HG02970 (cell line): ENCODE measurements around the gene POMGNT1.

ENCODE experiments used
- ATAC-seq: cut with Tn5 transposase; IDR thresholded peaks from one replicate; pipeline ENCODE4 v1.9.1; 2021; ENCODE audit warnings: mild to moderate bottlenecking, moderate library complexity, moderate number of reproducible peaks; ENCODE audit not compliant: unreplicated experiment, low FRiP score

Gene POMGNT1

DNA sequence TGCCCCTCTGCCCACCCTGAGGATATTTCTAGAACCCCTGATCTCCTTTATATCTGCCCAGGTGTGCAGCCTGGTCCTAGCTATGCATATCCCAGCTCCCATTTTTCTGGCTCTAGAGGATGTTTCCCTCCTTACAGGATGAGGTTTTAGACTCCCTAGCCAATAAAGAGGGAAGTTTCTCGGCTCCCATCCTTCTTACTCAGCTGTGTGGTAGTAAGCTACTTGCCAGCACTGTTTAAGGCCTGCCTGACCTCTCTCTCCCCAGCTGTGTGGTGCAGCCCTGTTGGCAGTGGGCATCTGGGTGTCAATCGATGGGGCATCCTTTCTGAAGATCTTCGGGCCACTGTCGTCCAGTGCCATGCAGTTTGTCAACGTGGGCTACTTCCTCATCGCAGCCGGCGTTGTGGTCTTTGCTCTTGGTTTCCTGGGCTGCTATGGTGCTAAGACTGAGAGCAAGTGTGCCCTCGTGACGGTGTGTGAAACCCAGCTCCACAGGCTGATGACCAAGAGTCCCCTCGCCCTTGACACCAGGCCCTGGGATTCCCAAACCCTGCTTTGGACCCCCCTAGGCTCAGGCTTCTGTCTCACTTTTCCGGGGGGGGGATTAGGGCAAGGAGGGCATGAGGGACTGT is 14.2 kb downstream of the POMGNT1 start:
- ATAC-seq = no peak

DNA sequence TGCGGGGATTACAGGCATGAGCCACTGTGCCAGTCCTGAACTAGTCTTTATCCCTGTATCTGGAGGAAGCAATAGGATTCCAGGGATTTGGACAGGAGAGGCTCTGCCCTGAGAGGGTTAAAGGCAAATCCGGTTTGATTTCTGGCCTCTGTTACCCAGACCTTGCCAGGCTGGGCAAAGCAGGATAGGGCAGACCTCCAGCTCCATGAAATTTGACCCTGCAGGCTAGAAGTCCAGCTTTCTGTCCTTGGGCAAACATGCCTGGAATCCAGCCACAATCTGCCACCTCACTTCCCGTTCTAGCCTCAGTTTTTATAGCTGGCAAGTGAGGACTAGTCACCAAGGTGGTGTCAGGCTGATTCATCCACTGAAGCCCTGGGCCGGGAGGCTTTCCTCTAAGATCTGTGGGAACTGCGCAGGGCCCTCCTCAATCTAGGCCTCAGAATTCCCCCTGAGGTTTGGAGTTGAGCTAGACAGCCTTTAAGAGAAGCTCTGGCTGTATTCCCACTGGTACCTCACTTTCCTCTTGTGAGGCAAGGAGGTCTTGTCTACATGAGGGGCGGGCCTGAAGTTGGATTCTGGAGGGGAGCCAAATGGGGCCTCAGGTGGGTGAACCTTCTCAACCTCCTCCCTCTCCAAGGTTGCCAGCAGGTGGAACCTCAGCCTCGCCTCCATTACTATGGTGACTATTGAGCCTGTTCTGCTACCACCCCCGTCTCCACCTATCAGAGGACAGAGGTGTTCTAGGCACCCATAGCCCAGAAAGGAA is 15.0 kb downstream of the POMGNT1 start:
- no peak for ATAC-seq

DNA sequence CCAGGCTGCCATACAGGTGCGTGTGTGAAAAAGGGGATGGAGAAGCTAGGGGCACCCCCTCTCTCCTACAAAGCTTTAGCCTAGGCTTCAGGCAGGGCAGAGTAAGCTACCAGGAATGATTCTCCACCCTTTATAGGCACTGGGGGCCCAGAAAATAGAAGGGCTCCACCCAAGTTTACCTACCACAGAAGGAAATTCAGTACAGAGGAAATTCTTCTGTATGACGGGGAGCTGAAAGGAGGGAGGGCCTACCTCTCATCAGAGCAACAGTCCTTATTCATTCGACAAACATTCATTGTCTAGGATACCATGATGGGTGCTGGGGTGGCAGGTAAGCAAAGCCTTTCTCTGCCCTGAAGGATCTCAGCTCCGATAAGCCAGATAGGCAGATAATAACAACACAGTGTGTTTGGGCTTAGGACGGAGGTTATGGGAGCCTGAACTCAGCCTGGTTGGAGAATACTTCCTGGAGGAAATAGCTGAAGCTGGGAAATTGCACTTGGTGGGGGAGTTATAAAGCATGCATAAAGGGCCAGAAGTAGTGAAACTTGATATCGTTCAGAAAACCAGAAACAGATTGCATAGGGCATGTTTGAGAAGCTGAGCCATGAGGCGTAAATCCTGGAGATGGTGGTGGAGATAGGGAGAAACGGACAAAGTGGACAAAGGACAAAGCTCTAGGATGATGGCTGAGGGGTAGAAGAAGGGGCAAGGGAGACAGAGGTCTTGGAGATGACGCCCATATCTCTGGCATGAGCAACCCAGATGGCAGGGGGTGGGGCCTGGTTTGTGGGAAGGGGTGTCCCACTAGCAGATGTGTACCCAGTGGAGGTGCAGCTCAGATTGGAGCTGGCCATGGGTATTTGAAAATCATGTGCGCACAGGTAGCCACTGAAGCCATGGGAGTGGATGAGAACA is 16.6 kb downstream of the POMGNT1 start:
- ATAC-seq = no peak

DNA sequence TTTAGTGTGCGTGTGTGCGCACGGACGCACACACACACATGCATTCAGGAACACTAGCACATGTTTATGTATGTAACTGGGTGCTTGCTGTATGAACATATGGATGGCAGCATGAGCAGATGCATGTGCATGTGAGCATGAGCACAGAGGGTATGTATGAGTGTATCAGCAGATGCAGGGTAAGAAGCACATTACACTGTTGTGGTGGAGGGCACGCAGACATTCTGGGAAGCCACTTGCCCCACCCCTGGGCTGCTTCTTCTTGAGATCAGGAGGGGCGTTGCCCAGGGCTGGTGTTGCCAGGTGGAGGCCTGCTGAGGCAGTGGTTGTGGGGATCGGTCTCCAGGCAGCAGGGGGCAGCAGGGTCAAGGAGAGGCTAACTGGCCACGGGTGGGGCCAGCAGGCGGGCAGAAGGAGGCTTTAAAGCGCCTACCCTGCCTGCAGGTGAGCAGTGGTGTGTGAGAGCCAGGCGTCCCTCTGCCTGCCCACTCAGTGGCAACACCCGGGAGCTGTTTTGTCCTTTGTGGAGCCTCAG is 18.1 kb downstream of the POMGNT1 start:
- no peak for ATAC-seq

DNA sequence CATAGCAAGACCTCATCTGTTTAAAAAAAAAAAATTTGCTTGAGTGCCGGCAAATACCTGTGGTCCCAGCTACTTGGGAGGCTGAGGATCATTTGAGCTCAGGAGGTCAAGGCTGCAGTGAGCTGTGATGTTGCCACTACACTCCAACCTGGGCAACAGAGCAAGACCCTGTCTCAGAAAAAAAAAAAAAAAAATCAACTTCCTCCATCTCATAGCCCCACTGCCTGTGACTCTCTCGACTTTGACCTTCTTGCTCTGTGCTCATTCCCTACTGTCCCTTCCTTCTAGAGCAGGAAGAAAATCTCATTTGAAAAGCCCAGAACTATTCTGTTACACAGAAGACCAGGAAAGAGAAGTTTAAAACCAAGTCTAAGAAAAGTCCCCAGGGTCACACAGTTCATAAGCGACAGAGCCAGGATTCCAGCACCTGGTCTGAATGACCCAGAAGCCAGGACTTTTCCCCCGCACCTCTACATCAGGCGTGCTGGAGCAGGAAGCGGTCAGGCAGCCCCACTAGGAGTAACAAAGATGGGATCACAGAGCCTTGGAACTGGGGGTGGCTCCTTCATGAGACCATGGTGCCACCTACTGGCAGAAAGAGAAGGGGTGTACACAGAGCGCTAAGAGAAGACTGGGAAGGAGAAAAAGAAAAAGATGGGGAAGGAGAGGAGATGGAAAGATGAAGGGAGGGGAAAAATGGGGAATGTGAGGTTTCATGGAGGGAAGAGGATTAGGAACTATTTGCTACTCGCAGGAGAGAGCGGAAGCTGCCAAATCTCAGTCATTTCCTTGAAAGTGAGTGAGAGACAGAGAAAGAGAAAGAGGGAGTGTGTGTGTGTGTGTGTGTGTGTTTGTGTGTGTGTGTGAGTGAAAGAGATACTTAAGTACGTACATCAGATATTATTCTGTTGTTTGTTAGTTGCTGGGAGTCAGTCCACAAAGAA is 18.8 kb downstream of the POMGNT1 start:
- ATAC-seq = peak; percentile 52

DNA sequence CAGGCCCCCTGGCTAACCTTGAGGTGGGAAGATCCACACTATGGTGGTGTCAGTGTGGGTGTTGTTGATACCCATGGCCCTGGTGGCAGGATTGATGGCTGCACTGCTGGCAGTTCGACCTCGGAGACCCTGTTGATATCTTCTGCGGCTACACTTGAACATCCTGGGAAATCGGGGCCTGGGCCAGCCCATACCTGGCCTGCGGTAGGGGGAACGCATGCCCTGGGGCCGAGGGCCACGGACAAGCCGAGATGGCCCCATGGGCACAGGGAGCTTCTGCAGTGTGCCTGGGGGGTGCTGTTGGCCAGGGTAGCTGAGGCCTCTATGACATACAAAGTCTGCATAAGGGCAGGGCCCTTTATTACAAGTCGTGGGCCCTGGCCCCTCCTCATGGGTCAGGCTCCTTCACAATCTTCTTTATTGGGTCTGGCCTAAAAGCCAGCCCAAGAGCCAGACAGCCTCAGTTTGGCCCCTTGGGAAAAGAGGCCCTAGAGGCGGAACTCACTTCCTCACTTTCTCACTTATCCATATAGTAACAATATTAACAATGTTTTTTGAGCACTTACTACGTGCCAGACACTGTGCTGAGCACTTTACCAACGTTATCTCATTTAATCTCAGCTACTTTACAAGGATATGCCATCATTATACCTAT is 21.9 kb downstream of the POMGNT1 start, which contains the start of gene P3R3URF:
Gene P3R3URF (minus strand): TSS at position 278 of the 655 bp plus-strand sequence. CDS start 17 bp downstream, at position 261.
- ATAC-seq = no peak

DNA sequence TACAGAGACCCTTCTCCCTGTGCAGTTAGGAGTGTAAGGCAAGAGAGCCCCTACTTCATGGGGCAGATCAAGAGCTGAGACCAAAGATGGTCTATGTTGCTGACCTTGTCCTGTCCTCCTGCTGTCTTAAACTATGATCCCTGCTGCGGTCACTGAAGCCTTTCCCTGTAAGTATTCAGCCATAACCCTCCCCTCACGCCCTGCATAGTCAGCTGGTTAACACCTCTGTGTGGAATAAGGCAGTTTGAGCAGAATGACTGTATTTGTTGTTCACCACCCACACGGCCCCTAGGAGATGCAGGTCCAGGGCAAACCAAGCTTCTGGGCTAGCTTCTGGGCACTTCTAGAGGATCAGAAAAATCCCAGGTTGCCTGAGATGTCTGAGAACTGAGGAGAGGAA is 23.0 kb downstream of the POMGNT1 start:
- no peak for ATAC-seq

DNA sequence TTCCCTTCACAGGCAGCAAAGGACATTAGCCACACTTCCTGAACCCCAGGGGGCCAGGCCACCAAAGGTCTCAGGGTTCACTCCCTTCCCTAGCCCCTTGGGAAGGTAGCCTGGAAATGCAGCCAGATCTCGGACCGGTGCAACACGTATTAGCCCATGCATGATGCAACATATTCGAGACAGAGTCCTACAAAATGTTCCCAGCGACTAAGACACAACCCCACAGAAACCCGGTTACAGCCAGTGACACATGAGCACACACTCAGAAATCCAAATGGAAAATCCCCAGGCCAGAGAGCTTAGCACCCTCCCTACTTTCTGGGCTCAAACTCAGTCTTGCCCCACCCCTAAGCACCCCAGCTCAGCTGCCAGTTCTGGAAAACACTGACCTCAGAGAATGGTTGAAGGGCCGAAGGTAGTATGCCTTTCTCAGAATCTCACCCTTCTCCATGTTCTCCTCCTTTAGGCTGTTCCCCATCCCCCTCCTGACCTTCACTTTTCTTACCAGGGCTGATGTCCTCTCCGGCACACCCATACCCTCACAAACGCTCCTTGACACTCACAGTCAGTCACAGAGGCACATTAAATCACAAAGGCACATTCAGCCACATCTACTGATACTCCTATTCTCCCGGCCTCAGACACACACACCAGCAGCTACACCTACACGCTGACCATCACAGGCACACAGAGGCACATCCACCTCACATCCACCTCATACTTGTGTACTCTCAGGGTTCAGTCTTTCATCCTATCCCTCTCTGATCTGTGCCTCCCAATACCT is 23.6 kb downstream of the POMGNT1 start, which contains the start of gene TSPAN1:
Gene TSPAN1 (plus strand): TSS at position 640 of the 784 bp plus-strand sequence. CDS start 6,021 bp downstream, outside the sequence.
- no peak for ATAC-seq

DNA sequence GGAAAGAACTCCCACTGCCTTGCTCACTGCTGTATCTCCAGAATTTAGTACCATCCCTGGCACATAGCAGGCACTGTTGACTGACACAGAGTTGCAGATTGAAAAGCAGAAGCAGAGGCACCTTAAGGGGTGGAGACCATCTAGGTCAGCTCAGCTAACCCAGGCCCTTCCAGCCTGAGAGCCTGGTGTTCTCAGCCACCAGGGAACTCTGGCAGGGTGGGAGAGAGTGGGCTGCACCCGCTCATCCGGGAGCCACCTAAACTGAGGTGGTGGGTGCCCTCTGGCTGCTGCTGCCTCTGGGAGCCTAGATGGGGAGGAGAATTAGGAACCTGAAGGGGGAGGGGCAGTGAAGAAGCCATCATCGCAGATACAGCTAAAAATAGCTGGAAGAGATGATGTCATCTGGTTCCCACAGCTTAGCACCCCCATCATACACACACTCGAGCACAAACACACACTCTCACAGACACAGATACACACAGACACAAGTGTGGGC is 24.8 kb downstream of the POMGNT1 start:
- ATAC-seq = no peak

DNA sequence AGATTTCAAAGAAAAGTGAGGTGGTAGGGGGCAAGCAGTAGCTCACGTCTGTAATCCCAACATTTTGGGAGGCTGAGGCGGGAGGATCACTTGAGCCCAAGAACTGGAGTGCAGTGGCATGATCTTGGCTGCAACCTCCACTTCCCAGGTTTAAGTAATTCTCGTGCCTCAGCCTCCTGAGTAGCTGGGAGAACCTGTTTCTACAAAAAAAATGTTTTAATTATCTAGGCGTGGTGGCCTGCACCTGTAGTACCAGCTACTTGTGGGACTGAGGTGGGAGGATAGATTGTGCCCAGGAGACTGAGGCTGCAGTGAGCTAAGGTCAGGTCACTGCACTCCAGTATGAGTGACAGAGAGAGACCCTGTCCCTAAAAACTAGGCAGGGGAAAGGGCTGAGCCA is 25.9 kb downstream of the POMGNT1 start:
- no peak for ATAC-seq

DNA sequence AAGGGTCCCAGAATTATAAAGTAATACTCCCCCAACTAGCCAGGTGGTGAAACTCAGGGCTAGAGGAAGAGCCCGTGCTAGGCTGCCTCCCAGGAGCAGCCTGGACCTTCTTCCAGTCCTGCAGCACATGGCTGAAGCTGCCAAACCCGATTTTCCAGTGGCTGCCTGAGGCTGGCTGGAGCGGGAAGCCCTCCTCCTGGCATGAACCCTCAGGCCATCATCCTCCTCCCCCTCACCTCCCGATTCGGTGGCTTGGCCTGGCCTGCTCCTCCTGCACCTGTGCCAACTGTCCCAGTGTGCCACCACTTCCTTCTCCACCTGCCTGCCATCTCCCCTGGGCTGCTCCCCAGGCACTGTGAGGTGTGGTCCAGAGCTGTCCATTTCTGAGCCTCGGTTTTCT is 26.4 kb downstream of the POMGNT1 start:
- no peak for ATAC-seq

DNA sequence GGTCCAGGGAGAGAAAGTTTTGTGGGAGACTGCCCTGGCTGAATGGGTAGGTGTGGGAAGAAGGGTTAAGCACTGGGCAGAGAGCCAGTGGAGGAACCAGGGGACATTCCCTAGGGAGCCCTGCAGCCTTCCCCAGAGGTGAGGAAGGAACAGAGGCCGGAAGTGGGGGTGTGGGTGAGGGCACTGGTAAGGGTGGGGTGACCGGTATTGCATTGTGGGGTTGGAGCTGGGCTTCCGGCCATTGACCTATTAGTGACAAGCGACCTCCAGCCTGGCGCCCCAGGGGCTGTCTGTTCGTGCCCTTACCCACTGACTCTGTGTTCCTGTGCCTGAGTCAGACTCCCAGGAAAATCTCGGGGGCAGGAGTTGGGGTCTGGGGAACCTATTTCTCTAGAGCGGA is 26.9 kb downstream of the POMGNT1 start:
- no peak for ATAC-seq

DNA sequence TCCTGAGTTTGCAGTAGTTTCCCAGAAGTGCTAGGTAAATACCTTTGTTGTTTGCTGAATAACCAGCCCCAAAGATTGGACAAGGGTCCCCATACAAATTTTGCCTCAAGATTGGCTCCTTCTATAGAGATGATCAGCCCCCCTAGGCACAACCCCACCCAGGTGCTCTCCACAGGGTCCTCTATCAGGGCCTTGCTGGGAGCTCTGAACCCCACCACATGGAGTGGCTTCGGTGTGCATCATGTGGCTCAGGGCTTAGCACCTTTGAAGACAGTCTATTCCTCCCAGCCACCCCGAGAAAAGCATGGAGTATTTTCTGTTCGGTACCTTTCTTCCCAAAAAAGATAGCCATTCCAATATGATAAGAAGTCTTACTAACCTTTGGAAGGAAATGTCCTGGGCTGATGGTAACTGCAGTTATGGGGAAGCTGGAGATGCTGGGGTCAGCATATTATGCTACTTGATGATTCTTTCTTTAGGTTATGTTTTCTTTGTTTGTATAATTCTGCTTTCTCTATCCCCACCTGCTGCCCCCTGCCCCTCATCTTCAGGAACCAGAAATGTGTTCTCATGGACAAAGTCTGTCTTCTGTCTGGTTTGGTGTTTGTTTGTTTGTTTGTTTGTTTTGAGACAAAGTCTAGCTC is 28.3 kb downstream of the POMGNT1 start:
- ATAC-seq = no peak

DNA sequence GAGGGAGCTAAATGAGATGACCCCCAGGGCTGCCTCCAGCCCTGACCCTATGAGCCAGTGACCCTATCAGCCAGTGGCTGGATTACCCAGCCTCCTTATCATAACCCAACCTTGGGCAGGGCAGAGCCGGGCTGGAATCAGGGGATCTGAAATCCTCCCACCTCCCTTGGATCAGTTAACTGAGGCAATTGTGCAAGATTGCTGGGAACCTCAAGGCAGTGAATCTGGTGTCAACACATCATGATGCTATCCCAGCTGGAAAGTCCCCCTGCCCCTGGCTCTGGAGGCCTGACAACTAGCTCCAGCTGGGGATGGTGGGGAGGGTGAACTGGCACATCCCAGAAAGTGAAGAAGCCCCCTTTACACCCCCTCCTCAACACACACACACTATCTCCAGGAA is 29.8 kb downstream of the POMGNT1 start:
- ATAC-seq = no peak

DNA sequence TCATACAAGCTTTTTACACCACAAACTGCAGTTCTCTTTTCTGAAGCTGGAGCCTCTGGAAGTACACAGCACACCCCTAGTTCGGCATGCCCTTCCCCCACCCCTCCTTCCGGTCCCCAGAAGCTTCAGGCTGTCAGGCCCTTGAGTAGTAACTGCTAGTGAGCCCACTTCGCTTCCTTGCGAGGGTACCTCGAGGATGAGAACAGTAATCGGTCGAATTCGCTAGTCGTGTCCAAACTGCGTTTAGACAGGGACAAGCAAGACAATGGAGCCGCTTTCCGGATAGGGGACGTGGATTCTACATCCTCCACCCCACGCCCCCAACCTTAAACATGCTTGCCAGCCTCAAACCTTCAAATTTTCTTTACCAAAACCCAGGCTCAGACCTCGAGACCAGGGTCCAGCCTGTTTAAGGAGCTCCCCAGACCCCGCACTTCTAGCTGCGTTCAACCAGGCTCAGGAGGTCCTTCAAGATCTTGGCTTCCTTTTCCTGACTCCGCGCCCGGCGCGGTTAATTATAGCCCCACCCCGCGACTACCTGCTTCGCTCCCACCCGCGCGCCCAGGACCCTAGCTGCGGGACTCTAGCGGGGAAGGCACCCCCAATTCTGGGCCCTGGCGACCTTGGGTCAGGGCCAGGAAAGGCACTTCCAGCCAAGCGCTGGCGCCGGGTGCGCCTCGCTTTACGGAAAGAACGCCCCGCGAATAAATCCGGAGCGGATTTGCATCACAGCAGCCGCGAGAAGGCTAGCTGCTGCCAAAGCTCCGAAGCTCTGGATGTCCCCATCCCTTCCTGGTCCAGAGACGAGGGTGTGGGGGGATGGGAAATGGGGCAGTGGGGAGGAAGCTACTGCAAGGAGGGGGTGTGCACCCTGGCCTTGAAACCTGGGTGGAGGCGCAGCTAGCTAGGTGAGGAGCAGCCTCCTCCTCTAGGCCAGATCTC is 31.4 kb downstream of the POMGNT1 start:
- no peak for ATAC-seq

DNA sequence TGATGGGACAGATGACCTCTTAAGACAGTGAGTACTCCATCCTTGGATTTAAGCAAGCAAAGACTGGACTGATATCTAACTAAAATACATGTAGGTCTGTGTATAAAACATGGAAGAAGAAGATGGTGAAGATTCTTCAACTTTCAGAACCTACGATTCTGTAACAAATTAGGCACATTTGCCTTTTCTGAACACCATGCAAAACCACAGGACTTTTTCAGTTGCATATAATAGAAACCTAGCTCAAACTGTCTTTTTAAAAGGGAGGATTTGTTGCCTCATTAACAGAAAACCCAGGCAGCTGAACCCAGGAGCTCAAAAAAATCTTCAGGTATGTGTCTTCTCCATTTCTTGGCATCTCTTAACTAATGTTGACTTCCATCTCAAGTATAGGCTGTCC is 38.0 kb downstream of the POMGNT1 start:
- ATAC-seq = no peak

DNA sequence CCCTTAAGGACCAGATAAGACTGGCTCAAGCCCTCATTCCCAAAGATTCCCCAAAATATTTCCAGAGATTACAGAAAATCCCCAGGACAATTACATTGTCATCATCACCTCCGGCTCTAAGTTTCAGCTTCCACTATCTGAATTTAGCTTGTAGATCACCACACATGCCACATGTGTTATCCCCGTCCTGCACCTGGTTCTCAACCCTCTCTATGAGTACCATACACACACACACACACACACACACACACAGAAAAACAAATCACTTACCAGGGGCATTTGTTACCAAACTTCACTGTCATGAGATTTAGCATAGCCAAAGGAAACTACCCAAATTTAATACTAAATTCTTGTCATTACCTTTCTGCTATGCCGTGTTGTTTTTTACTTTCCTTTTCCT is 38.7 kb downstream of the POMGNT1 start:
- ATAC-seq = no peak
